Measurements from ENCODE around the gene FGF6.
A peak's percentile ranks its signal among the peaks of the same experiment; 100 is the strongest.
"Not testable (repeated sequence)": the region's sequence is repeated elsewhere in the genome, so short reads cannot be mapped to it uniquely, and the experiment has no call there.

The FGF6 gene

GRCh38 chr12:4421590-4422031, 24.0 kb downstream of the FGF6 start:
- DNase-seq (ENCODE audit: low read depth in 2 of 3, low spot score in 1 of 3): peak in 1 of 3 donors; percentile 59

DNA sequence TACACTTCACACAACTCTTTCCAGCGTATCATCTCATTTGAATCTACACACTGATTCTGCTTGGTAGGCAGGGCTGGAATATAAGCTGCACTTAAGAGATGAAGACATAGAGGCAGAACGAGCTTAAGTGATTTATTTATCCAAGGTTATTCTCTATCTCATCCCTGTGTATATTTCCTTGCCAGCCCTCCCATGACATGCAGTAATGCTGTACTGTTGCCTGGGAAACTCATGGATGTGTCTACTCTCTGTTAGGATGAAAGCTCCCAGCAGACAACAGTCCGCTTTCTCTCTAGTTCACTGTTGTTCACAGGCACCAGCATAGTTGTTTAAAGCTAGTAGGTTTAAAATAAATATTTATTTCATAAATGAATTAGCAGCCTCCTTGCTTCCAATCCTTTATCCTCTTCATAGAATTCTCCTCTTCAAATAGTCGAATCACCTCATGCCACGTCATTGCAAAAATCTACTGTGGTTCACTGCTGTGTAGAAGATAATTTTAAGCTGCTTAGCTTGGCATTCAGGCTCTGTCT, 25.4 kb downstream of the FGF6 start:
- no peak for DNase-seq (ENCODE audit: low read depth in 2 of 3, low spot score in 1 of 3)

- no peak for DNase-seq (ENCODE audit: low read depth in 2 of 3, low spot score in 1 of 3)
Observed at GRCh38 chr12:4418913-4419312, 26.7 kb downstream of the FGF6 start.

GRCh38 chr12:4417936-4418335, 27.7 kb downstream of the FGF6 start:
- no peak for DNase-seq (ENCODE audit: low read depth in 2 of 3, low spot score in 1 of 3)

GRCh38 chr12:4417455-4417854, 28.2 kb downstream of the FGF6 start:
- DNase-seq (ENCODE audit: low read depth in 2 of 3, low spot score in 1 of 3): no peak

DNA sequence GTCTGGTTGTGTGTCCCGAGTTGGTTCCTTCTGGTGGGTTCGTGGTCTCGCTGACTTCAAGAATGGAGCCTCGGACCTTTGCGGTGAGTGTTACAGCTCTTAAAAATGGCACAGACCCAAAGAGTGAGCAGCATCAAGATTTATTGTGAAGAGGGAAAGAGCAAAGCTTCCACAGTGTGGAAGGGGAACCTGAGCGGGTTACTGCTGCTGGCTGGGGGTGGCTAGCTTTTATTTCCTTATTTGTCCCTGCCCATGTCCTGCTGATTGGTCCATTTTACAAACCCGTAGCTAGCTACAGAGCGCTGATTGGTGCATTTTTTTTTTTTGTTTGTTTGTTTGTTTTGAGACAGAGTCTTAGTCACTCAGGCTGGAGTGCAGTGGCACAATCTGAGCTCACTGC, 29.3 kb downstream of the FGF6 start:
- no peak for DNase-seq (ENCODE audit: low read depth in 2 of 3, low spot score in 1 of 3)

GRCh38 chr12:4412465-4412864, 33.1 kb downstream of the FGF6 start:
- no peak for DNase-seq (ENCODE audit: low read depth in 2 of 3, low spot score in 1 of 3)

DNA sequence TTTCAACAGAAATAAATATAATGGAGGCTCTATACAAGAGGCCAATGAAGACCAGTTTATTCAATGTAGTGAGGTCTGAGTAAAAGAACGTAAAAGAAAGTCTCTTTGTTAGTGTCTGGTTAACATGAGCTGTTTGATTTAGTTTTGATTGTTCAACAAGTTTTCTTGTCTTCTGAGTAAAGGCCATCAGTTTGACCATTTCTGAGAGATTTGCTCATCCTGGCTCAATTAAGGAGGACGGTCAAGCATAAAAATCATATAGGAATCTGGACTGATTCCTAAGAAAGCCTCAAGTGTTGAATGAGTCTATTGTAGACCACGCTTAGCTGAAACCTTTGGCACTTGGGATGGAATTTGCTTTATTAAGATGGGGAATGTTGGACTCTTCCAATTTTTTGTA, 33.6 kb downstream of the FGF6 start:
- no peak for DNase-seq (ENCODE audit: low read depth in 2 of 3, low spot score in 1 of 3)

GRCh38 chr12:4407136-4407535, 38.5 kb downstream of the FGF6 start:
- DNase-seq (ENCODE audit: low read depth in 2 of 3, low spot score in 1 of 3): no peak

DNA sequence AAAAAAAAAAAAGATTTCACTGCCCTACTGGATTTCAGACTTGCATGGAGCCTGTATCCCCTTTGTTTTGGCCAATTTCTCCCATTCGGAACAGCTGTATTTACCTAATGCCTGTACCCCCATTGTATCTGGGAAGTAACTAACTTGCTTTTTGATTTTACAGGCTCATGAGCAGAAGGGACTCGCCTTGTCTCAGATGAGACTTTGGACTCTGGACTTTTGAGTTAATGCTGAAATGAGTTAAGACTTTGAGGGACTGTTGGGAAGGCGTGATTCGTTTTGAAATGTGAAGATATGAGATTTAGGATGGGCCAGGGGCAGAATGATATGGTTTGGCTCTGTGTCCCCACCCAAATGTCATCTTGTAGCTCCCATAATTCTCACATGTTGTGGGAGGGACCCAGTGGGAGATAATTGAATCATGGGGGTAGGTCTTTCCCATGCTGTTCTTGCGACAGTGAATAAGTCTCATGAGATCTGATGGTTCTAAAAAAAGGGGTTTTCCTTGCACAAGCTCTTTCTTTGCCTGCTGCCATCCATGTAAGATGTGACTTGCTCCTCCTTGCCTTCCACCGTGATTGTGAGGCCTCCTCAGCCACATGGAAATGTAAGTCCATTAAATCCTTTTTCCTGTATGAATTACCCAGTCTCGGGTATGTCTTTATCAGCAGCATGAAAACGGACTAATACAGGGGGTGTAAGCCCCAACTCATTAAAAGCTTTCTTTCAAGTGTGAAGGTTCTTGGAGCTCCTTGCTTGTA, 40.6 kb downstream of the FGF6 start:
- DNase-seq (ENCODE audit: low read depth in 2 of 3, low spot score in 1 of 3): not testable (repeated sequence)

- no peak for DNase-seq (ENCODE audit: low read depth in 2 of 3, low spot score in 1 of 3)
Observed at GRCh38 chr12:4402996-4403395, 42.6 kb downstream of the FGF6 start.

GRCh38 chr12:4401117-4401516, 44.5 kb downstream of the FGF6 start:
- DNase-seq (ENCODE audit: low read depth in 2 of 3, low spot score in 1 of 3): no peak

GRCh38 chr12:4395818-4396217, 49.8 kb downstream of the FGF6 start:
- DNase-seq (ENCODE audit: low read depth in 2 of 3, low spot score in 1 of 3): no peak

- no peak for DNase-seq (ENCODE audit: low read depth in 2 of 3, low spot score in 1 of 3)
Observed at GRCh38 chr12:4393211-4393610, 52.4 kb downstream of the FGF6 start.

GRCh38 chr12:4392223-4392742, 53.3 kb downstream of the FGF6 start:
- DNase-seq (ENCODE audit: low read depth in 2 of 3, low spot score in 1 of 3): no peak

DNA sequence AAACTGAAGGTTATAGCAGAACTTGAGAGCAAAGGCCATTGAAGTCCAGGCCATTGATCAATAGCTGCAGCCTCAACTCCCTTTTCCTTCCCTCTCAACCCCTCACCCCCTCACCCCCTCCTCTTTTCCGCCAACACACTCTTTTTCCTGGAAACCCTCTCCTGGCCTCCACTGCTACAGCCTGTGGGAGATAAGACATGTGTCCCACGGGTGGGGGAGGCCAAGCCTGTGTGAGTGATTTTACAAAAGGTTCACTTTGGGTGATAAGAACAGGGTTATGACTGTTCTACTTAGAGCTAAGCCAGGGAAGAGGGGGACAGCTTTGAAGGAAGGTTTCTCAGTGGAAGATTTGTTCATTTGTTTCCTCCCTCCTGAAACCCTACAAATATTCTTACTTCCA, 57.0 kb downstream of the FGF6 start:
- DNase-seq (ENCODE audit: low read depth in 2 of 3, low spot score in 1 of 3): no peak

GRCh38 chr12:4388032-4388431, 57.6 kb downstream of the FGF6 start:
- DNase-seq (ENCODE audit: low read depth in 2 of 3, low spot score in 1 of 3): no peak

- DNase-seq (ENCODE audit: low read depth in 2 of 3, low spot score in 1 of 3): no peak
Observed at GRCh38 chr12:4387607-4388006, 58.0 kb downstream of the FGF6 start.

GRCh38 chr12:4386801-4387200, 58.8 kb downstream of the FGF6 start:
- no peak for DNase-seq (ENCODE audit: low read depth in 2 of 3, low spot score in 1 of 3)

Measured in stimulated activated CD4-positive, alpha-beta T cell treated with anti-CD3 and anti-CD28 coated beads, Interleukin-12 subunit alpha, Interleukin-12 subunit beta, amount 100 ng/mL, for 48 hours (primary cell).